ENCODE data around the gene PLCG2.
"Not testable (repeated sequence)": the region's sequence is repeated elsewhere in the genome, so short reads cannot be mapped to it uniquely, and the experiment has no call there.

Gene PLCG2

GRCh38 chr16:82004601-82005000 lies 225.5 kb downstream of the PLCG2 start:
- no peak for DNase-seq (ENCODE audit: low read depth)

GRCh38 chr16:82005027-82005830 lies 226.1 kb downstream of the PLCG2 start:
- no peak for DNase-seq (ENCODE audit: low read depth)

GRCh38 chr16:82006036-82006435 lies 226.9 kb downstream of the PLCG2 start:
- DNase-seq (ENCODE audit: low read depth) = no peak

- DNase-seq (ENCODE audit: low read depth) = no peak
Measured at GRCh38 chr16:82007189-82007588, 228.1 kb downstream of the PLCG2 start.

GRCh38 chr16:82008957-82009592 lies 230.0 kb downstream of the PLCG2 start:
- DNase-seq (ENCODE audit: low read depth) = no peak

GRCh38 chr16:82009789-82010188 lies 230.7 kb downstream of the PLCG2 start:
- DNase-seq (ENCODE audit: low read depth) = not testable (repeated sequence)

- DNase-seq (ENCODE audit: low read depth) = no peak
Measured at GRCh38 chr16:82010649-82011048, 231.6 kb downstream of the PLCG2 start.

- no peak for DNase-seq (ENCODE audit: low read depth)
Measured at GRCh38 chr16:82011199-82011641, 232.1 kb downstream of the PLCG2 start, which contains the start of gene SDR42E1. Gene SDR42E1 (minus strand): TSS chr16:82011470. CDS start chr16:82000858, 10,612 bp downstream.
